HEK293 (cell line): ENCODE data around the gene ZNF747.

Experiments used
- CTCF ChIA-PET: fragments of 350-600 bp; formaldehyde crosslinking; extraction: SDS; loops from one replicate; lab custom pipeline; 2021; ENCODE audit warnings: antibody characterized with exemption; lab: Yijun Ruan, JAX
- POLR2A ChIA-PET: fragments of 300-600 bp; formaldehyde crosslinking; extraction: SDS; loops from one replicate; lab custom pipeline; 2020; ENCODE audit warnings: antibody characterized with exemption, inconsistent platforms; lab: Yijun Ruan, JAX
- H3K27ac ChIP-seq: fragments of 200-500 bp; sonication (Bioruptor generic); 2 replicates; pipeline ENCODE4 v1.5.1; 2014; ENCODE audit warnings: low read depth, low read length, control low read depth, inconsistent platforms; ENCODE audit errors: extremely low read depth
- H3K36me3 ChIP-seq, 2 experiments: fragments of 200-500 bp in 1 of 2; sonication (Bioruptor generic) in 1 of 2; 1 replicate in 1 of 2; 2 replicates in 1 of 2; pipeline ENCODE4 v1.5.1; 2014 to 2017; ENCODE audit warnings: inconsistent platforms in 2 of 2, low read length in 2 of 2; ENCODE audit not compliant: control insufficient read depth in 2 of 2, insufficient read depth in 1 of 2
- H3K4me1 ChIP-seq: fragments of 200-500 bp; sonication (Bioruptor generic); 2 replicates; pipeline ENCODE4 v1.5.1; 2014; ENCODE audit warnings: mild to moderate bottlenecking, low read length, inconsistent platforms; ENCODE audit not compliant: control insufficient read depth, insufficient read depth
- H3K4me3 ChIP-seq: 2 replicates; pipeline ENCODE4 v1.5.1; 2011; ENCODE audit warnings: low read depth, mild to moderate bottlenecking, control low read depth, low read length, moderate library complexity
- H3K9me3 ChIP-seq: fragments of 200-500 bp; sonication (Bioruptor generic); 2 replicates; pipeline ENCODE4 v1.5.1; 2014; ENCODE audit warnings: low read depth, low read length, inconsistent platforms; ENCODE audit not compliant: control insufficient read depth, insufficient read depth
- CTCF ChIP-seq: fragments of 450-650 bp; formaldehyde crosslinking; IDR thresholded peaks from 2 replicates; pipeline ENCODE4 v1.5.1; 2016; ENCODE audit warnings: missing biosample characterization, missing genetic modification characterization
- KLF16 ChIP-seq: fragments of 450-650 bp; formaldehyde crosslinking; IDR thresholded peaks from 2 replicates; pipeline ENCODE4 v1.5.1; 2017; ENCODE audit warnings: missing biosample characterization, missing genetic modification characterization
- MEIS1 ChIP-seq: sonication (generic); formaldehyde crosslinking; IDR thresholded peaks from 2 replicates; pipeline ENCODE4 v1.8.1; 2022; ENCODE audit warnings: missing genetic modification reagents, mild to moderate bottlenecking, borderline replicate concordance
- PATZ1 ChIP-seq: fragments of 450-650 bp; formaldehyde crosslinking; IDR thresholded peaks from 2 replicates; pipeline ENCODE4 v1.5.1; 2016; ENCODE audit warnings: missing biosample characterization, missing genetic modification characterization
- PRDM1 ChIP-seq: fragments of 450-650 bp; formaldehyde crosslinking; IDR thresholded peaks from 2 replicates; pipeline ENCODE4; 2016; ENCODE audit warnings: missing biosample characterization, missing genetic modification characterization
- SCRT1 ChIP-seq: fragments of 450-650 bp; formaldehyde crosslinking; IDR thresholded peaks from 2 replicates; pipeline ENCODE4 v1.5.1; 2016; ENCODE audit warnings: missing biosample characterization, missing genetic modification characterization, borderline replicate concordance
- SCRT2 ChIP-seq: fragments of 450-650 bp; formaldehyde crosslinking; IDR thresholded peaks from 2 replicates; pipeline ENCODE4 v1.5.1; 2016; ENCODE audit warnings: missing biosample characterization, missing genetic modification characterization
- ZFP3 ChIP-seq: fragments of 450-650 bp; formaldehyde crosslinking; IDR thresholded peaks from 2 replicates; pipeline ENCODE4 v1.5.1; 2016; ENCODE audit warnings: low read depth, missing biosample characterization, missing genetic modification characterization
- ZFP37 ChIP-seq: fragments of 450-650 bp; formaldehyde crosslinking; IDR thresholded peaks from 2 replicates; pipeline ENCODE4 v1.5.1; 2016; ENCODE audit warnings: missing biosample characterization, missing genetic modification characterization
- ZNF10 ChIP-seq: fragments of 450-650 bp; formaldehyde crosslinking; IDR thresholded peaks from 2 replicates; pipeline ENCODE4 v1.5.1; 2017; ENCODE audit warnings: missing biosample characterization, missing genetic modification characterization
- ZNF114 ChIP-seq: fragments of 450-650 bp; formaldehyde crosslinking; IDR thresholded peaks from 2 replicates; pipeline ENCODE4 v1.5.0; 2017; ENCODE audit warnings: missing biosample characterization, missing genetic modification characterization
- ZNF221 ChIP-seq: fragments of 450-650 bp; formaldehyde crosslinking; IDR thresholded peaks from 2 replicates; pipeline ENCODE4 v1.5.1; 2017; ENCODE audit warnings: missing biosample characterization, missing genetic modification characterization, borderline replicate concordance
- ZNF335 ChIP-seq: fragments of 450-650 bp; formaldehyde crosslinking; conservative IDR thresholded peaks from 2 replicates; pipeline ENCODE4 v1.5.1; 2016; ENCODE audit warnings: missing biosample characterization, missing genetic modification characterization
- ZNF341 ChIP-seq: fragments of 450-650 bp; formaldehyde crosslinking; IDR thresholded peaks from 2 replicates; pipeline ENCODE4; 2016; ENCODE audit warnings: low read depth, missing biosample characterization, missing genetic modification characterization
- ZNF37A ChIP-seq: fragments of 450-650 bp; IDR thresholded peaks from 2 replicates; pipeline ENCODE4 v1.5.1; 2018; ENCODE audit warnings: missing biosample characterization, missing genetic modification characterization
- ZNF398 ChIP-seq: fragments of 450-650 bp; formaldehyde crosslinking; IDR thresholded peaks from 2 replicates; pipeline ENCODE4 v1.5.1; 2017; ENCODE audit warnings: missing biosample characterization, missing genetic modification characterization
- ZNF416 ChIP-seq: fragments of 450-650 bp; formaldehyde crosslinking; IDR thresholded peaks from 2 replicates; pipeline ENCODE4 v1.5.1; 2016; ENCODE audit warnings: missing biosample characterization, missing genetic modification characterization
- ZNF510 ChIP-seq: fragments of 450-650 bp; formaldehyde crosslinking; IDR thresholded peaks from 2 replicates; pipeline ENCODE4 v1.5.1; 2018; ENCODE audit warnings: mild to moderate bottlenecking, missing genetic modification characterization, missing biosample characterization; ENCODE audit not compliant: insufficient replicate concordance
- ZNF518A ChIP-seq: fragments of 450-650 bp; formaldehyde crosslinking; conservative IDR thresholded peaks from 2 replicates; pipeline ENCODE4 v1.5.1; 2016; ENCODE audit warnings: low read depth, missing biosample characterization, missing genetic modification characterization
- ZNF521 ChIP-seq: fragments of 450-650 bp; formaldehyde crosslinking; IDR thresholded peaks from 2 replicates; pipeline ENCODE4 v1.5.1; 2017; ENCODE audit warnings: missing biosample characterization, mild to moderate bottlenecking, missing genetic modification characterization
- ZNF548 ChIP-seq: fragments of 450-650 bp; formaldehyde crosslinking; IDR thresholded peaks from 2 replicates; pipeline ENCODE4 v1.5.1; 2016; ENCODE audit warnings: missing biosample characterization, missing genetic modification characterization
- ZNF561 ChIP-seq: fragments of 450-650 bp; IDR thresholded peaks from 2 replicates; pipeline ENCODE4 v1.5.1; 2018; ENCODE audit warnings: missing biosample characterization, missing genetic modification characterization, borderline replicate concordance
- ZNF610 ChIP-seq: fragments of 450-650 bp; formaldehyde crosslinking; IDR thresholded peaks from 2 replicates; pipeline ENCODE4 v1.5.1; 2016; ENCODE audit warnings: missing biosample characterization, missing genetic modification characterization, borderline replicate concordance
- ZNF701 ChIP-seq: fragments of 450-650 bp; formaldehyde crosslinking; IDR thresholded peaks from 2 replicates; pipeline ENCODE4 v1.5.1; 2016; ENCODE audit warnings: missing biosample characterization, missing genetic modification characterization
- ZNF704 ChIP-seq: fragments of 450-650 bp; formaldehyde crosslinking; IDR thresholded peaks from 2 replicates; pipeline ENCODE4 v1.5.1; 2016; ENCODE audit warnings: missing biosample characterization, missing genetic modification characterization
- ZNF776 ChIP-seq: fragments of 450-650 bp; formaldehyde crosslinking; IDR thresholded peaks from 2 replicates; pipeline ENCODE4 v1.5.0; 2017; ENCODE audit warnings: missing biosample characterization, missing genetic modification characterization, borderline replicate concordance

The ZNF747 gene

GRCh38 chr16:30556125-30556473, 21.4 kb upstream of the ZNF747 start:
- Histone ChIP-seq H3K4me3 (no peak overlapping the region), H3K4me1 (peaks cover 2% of the 10 kb centered on the region; the same call in 1 of the 2 replicates), H3K9me3 (no peaks in the 10 kb centered on the region), H3K36me3 (peaks cover 9 to 37% of the 10 kb centered on the region in 2 experiments; a peak in 2 of 3 replicates), H3K27ac (no peak overlapping the region)
- ChIA-PET POLR2A (interaction anchor here (3.9 kb wide), 1 partner anchor 21 kb away, joined by 69 read pairs; the partner anchor contains the start of gene ZNF747), CTCF (no interaction called here)
- TF ChIP-seq ZNF518A (no peak), ZNF521 (no peak), ZFP3 (no peak), ZNF701 (no peak), ZNF548 (tag by site-specific recombination) (no peak), ZNF398 (no peak), PRDM1 (tag by site-specific recombination) (no peak), ZNF37A (no peak), ZNF416 (tag by site-specific recombination) (no peak), ZNF114 (tag by site-specific recombination) (no peak), ZNF776 (no peak), KLF16 (tag by site-specific recombination) (no peak), ZNF335 (tag by site-specific recombination) (no peak), CTCF (no peak), ZNF561 (tag by site-specific recombination) (no peak), ZNF610 (tag by site-specific recombination) (no peak), ZNF221 (no peak), SCRT1 (tag by site-specific recombination) (0 out of 2 replicates have a peak, but pooled peaks have one; percentile 16), ZNF510 (tag by site-specific recombination) (no peak), ZFP37 (tag by site-specific recombination) (no peak), SCRT2 (tag by site-specific recombination) (peak; percentile 82; the same call in 1 of the 2 replicates), ZNF10 (tag by site-specific recombination) (no peak), MEIS1 (CRISPR knock-in tag) (no peak), PATZ1 (no peak), ZNF341 (peak; percentile 50), ZNF704 (tag by site-specific recombination) (no peak)
